Adipocyte (in vitro differentiated cells): Measurements from ENCODE around the gene TSHB.
"Not testable (repeated sequence)": the region's sequence is repeated elsewhere in the genome, so short reads cannot be mapped to it uniquely, and the experiment has no call there.

Source experiments
- DNase-seq: peaks from one replicate; pipeline ENCODE4 v3.0.0-alpha.2; 2015; ENCODE audit warnings: low read depth
- H3K27me3 ChIP-seq: replicated peaks from 2 replicates; pipeline ENCODE4 v1.7.0; 2013; ENCODE audit warnings: mild to moderate bottlenecking, low read length, moderate library complexity; ENCODE audit not compliant: control insufficient read depth, insufficient read depth
- H3K36me3 ChIP-seq: 2 replicates; pipeline ENCODE4 v1.7.0; 2013; ENCODE audit warnings: low read length, mild to moderate bottlenecking, moderate library complexity; ENCODE audit not compliant: control insufficient read depth, insufficient read depth, severe bottlenecking
- H3K4me1 ChIP-seq: 2 replicates; pipeline ENCODE4 v1.7.0; 2013; ENCODE audit warnings: mild to moderate bottlenecking, low read length, moderate library complexity; ENCODE audit not compliant: control insufficient read depth, insufficient read depth
- H3K4me3 ChIP-seq: 2 replicates; pipeline ENCODE4 v1.7.0; 2013; ENCODE audit warnings: mild to moderate bottlenecking, low read length, moderate library complexity
- H3K9ac ChIP-seq: 2 replicates; pipeline ENCODE4 v1.7.0; 2013; ENCODE audit warnings: mild to moderate bottlenecking, low read length, moderate library complexity
- H3K9me3 ChIP-seq: 2 replicates; pipeline ENCODE4 v1.7.0; 2013; ENCODE audit warnings: mild to moderate bottlenecking, low read length, moderate library complexity; ENCODE audit not compliant: control insufficient read depth

TSHB gene

DNA sequence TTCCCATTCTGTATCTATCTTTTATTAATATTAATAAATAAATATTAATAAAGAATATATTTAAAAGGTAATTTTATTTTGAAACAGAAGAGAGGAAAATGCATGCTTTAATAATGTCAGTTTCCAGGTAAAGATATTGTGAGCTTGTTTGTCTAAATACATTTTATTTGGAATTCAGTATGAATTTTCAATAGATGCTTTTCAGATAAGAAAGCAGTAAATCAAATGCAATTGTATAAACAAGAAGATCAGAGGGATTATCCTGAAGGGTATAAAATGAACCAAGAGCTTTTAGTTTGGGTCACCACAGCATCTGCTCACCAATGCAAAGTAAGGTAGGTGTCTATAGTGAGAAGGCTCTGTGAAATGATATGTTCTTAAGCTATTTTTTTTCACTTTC is at the start of gene TSHB:
Gene TSHB (plus strand): TSS at position 301 of the 400 bp plus-strand sequence. CDS start 3,537 bp downstream, outside the sequence.
- no peaks in the 10 kb centered on the region for H3K36me3 ChIP-seq
- no peaks in the 10 kb centered on the region for H3K27me3 ChIP-seq
- peak within 1 kb of the TSS; percentile 50 for H3K4me3 ChIP-seq
- DNase-seq = no peak
- peaks cover 17% of the 10 kb centered on the region for H3K4me1 ChIP-seq
- H3K9me3 ChIP-seq = no peaks in the 10 kb centered on the region
- peak within 1 kb of the TSS; percentile 66 for H3K9ac ChIP-seq

DNA sequence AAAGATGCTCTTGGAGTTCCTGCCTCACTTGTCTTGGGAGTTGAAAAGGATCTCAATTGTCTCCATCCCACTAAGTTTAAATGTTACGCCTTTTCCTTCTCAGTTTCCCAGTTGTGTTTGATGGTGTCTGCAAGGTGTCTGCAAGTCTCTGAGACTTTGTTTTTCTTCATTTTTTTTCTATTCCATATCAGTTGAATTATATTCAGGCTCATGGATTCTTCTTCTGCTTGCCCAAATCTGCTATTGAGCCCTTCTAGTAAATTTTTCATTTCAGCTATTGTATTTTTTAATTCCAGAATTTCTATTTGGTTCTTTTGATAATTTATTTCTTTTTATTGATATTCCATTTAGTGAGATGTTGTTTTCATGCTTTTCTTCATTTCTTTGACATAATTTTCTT is 47.4 kb upstream of the TSHB start:
- Histone ChIP-seq H3K4me3 (peak overlapping the region; percentile 24), H3K27me3 (no peaks in the 10 kb centered on the region), H3K9me3 (peaks cover 19% of the 10 kb centered on the region), H3K9ac (no peak overlapping the region), H3K4me1 (peaks cover 15% of the 10 kb centered on the region), H3K36me3 (no peaks in the 10 kb centered on the region)
- no peak for DNase-seq

GRCh38 chr1:114986286-114986685 is 43.3 kb upstream of the TSHB start:
- H3K9me3 ChIP-seq = peaks cover 47% of the 10 kb centered on the region
- peak; percentile 45 for DNase-seq
- H3K36me3 ChIP-seq = no peaks in the 10 kb centered on the region
- H3K27me3 ChIP-seq = no peaks in the 10 kb centered on the region
- peak overlapping the region; percentile 52 for H3K9ac ChIP-seq
- H3K4me1 ChIP-seq = peaks cover 15% of the 10 kb centered on the region
- H3K4me3 ChIP-seq = peak overlapping the region; percentile 26

DNA sequence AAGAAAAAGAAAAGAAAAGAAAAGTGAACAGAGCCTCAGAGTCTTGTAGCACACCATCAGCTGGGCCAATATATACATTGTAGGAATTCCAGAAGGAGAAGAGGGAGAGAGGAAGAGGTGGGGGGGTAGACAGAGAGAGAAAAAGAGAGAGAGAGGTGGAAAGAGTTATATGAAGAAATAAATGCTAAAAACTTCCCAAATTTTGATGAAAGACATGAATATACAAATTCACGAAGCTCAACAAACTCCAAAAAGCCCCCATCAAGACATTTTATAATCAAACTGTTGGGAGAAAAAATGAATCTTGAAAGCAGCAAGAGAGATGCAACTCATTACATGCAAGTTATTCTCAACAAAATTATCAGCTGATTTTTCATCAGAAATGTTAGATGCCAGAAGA is 41.5 kb upstream of the TSHB start:
- Histone ChIP-seq H3K4me3 (peak overlapping the region; percentile 2), H3K9me3 (peaks cover 31% of the 10 kb centered on the region), H3K4me1 (peaks cover 15% of the 10 kb centered on the region)

DNA sequence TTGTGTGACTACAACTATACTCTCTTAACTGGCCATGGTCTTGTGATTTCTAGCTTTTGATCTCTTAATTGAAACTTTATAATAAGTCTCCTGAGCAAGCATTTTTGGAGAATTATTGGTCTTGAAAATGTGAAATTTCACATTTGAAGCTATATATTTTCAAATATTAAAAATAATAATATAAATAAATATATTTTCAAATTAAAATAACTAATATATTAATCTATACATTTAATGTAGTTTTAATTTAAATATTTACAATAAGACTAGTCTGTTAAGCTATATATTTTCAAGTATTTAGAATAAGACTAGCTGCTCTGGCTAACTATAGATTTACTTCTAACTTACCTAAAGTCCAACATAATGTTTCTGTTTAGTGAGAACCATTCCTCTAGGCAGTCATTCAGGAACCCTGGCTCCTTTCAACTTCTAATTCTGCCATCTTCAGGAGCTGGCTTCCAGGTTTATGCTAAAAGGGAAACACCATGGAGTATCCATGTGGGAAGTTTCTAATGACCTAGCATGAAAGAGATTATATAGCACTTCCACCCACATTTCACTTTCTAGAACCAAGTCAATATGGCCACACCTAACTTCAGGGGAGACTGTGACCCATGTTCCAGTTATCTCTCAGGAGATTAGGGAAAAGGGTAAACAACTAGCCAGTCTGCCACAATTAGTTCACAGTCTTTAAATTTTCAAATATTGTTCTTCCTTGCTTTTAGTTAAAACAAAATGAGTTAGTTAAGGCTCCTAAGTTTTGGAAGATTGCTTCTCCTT is 31.9 kb upstream of the TSHB start:
- Histone ChIP-seq H3K9ac (no peak overlapping the region), H3K27me3 (no peaks in the 10 kb centered on the region), H3K4me3 (no peak overlapping the region), H3K36me3 (no peaks in the 10 kb centered on the region), H3K9me3 (no peaks in the 10 kb centered on the region), H3K4me1 (no peaks in the 10 kb centered on the region)
- DNase-seq = no peak

More for the DNA sequence above, 41.5 kb upstream of the TSHB start:
- DNase-seq = no peak
- Histone ChIP-seq H3K27me3 (no peaks in the 10 kb centered on the region), H3K9ac (no peak overlapping the region), H3K36me3 (no peaks in the 10 kb centered on the region)

GRCh38 chr1:115006191-115006590 is 23.4 kb upstream of the TSHB start:
- Histone ChIP-seq H3K27me3 (peaks cover 3% of the 10 kb centered on the region), H3K4me3 (no peak overlapping the region), H3K36me3 (no peaks in the 10 kb centered on the region), H3K4me1 (no peaks in the 10 kb centered on the region), H3K9ac (no peak overlapping the region), H3K9me3 (no peaks in the 10 kb centered on the region)
- no peak for DNase-seq

GRCh38 chr1:115012006-115012405 is 17.6 kb upstream of the TSHB start:
- no peaks in the 10 kb centered on the region for H3K36me3 ChIP-seq
- no peak for DNase-seq
- H3K4me1 ChIP-seq = no peaks in the 10 kb centered on the region
- no peak overlapping the region for H3K9ac ChIP-seq
- H3K27me3 ChIP-seq = no peaks in the 10 kb centered on the region
- H3K9me3 ChIP-seq = no peaks in the 10 kb centered on the region
- no peak overlapping the region for H3K4me3 ChIP-seq

DNA sequence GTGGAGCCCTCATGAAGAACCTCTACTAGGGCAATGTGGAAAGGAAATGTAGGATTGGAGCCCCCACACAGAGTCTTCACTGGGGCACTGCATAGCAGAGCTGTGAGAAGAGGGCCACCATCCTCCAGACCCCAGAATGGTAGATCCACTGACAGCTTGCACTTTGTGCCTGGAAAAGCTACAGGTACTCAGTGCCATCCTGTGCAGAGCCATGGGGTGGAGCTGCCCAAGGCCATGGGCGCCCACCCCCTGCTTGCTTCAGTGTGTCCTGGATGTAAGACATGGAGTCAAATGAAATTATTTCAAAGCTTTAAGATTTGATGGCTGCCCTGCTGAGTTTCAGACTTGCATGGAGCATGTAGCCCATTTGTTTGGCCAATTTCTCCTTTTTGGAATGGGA is 17.2 kb upstream of the TSHB start:
- Histone ChIP-seq H3K4me3 (no peak overlapping the region), H3K27me3 (no peaks in the 10 kb centered on the region), H3K36me3 (no peaks in the 10 kb centered on the region), H3K4me1 (no peaks in the 10 kb centered on the region), H3K9ac (no peak overlapping the region), H3K9me3 (no peaks in the 10 kb centered on the region)
- no peak for DNase-seq

GRCh38 chr1:115013792-115014191 is 15.8 kb upstream of the TSHB start:
- DNase-seq = no peak
- no peaks in the 10 kb centered on the region for H3K27me3 ChIP-seq
- H3K36me3 ChIP-seq = no peaks in the 10 kb centered on the region

DNA sequence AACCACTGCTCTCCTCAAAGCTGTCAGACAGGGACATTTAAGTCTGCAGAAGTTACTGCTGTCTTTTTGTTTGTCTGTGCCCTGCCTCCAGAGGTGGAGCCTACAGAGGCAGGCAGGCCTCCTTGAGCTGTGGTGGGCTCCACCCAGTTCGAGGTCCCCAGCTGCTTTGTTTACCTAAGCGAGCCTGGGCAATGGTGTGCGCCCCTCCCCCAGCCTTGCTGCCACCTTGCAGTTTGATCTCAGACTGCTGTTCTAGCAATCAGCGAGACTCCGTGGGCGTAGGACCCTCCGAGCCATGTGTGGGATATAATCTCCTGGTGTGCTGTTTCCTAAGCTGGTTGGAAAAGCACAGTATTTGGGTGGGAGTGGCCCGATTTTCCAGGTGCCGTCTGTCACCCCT is 10.1 kb upstream of the TSHB start:
- not testable (repeated sequence) for DNase-seq, H3K27me3 ChIP-seq, H3K9me3 ChIP-seq, H3K4me3 ChIP-seq, H3K9ac ChIP-seq, H3K36me3 ChIP-seq, H3K4me1 ChIP-seq

More at GRCh38 chr1:115013792-115014191, 15.8 kb upstream of the TSHB start:
- Histone ChIP-seq H3K4me1 (no peaks in the 10 kb centered on the region), H3K9ac (no peak overlapping the region), H3K4me3 (no peak overlapping the region), H3K9me3 (no peaks in the 10 kb centered on the region)

GRCh38 chr1:115021145-115021544 is 8.5 kb upstream of the TSHB start:
- H3K27me3 ChIP-seq = peaks cover 7% of the 10 kb centered on the region
- H3K4me1 ChIP-seq = no peaks in the 10 kb centered on the region
- peaks cover 7% of the 10 kb centered on the region for H3K9me3 ChIP-seq
- H3K9ac ChIP-seq = no peak overlapping the region
- no peak overlapping the region for H3K4me3 ChIP-seq
- no peak for DNase-seq
- H3K36me3 ChIP-seq = no peaks in the 10 kb centered on the region

- no peak for DNase-seq
- Histone ChIP-seq H3K9me3 (peaks cover 7% of the 10 kb centered on the region), H3K36me3 (no peaks in the 10 kb centered on the region), H3K4me3 (no peak overlapping the region), H3K4me1 (peaks cover 13% of the 10 kb centered on the region), H3K9ac (no peak overlapping the region), H3K27me3 (peaks cover 7% of the 10 kb centered on the region)
These were observed 6.0 kb upstream of the TSHB start for GRCh38 chr1:115023593-115023992.
